Muscle of back (tissue), 11 donors: ENCODE results near the gene RGS10. TPM values are rescaled to one million over a fixed set of nuclear protein-coding genes. Genes with fewer than 3 reads are reported as not detected.
"Not testable (repeated sequence)": the region's sequence is repeated elsewhere in the genome, so short reads cannot be mapped to it uniquely, and the experiment has no call there.

Experiments used
- DNase-seq, 3 donors: peaks; one replicate each; pipeline versions ENCODE4 v3.0.0 to v3.0.0-alpha.2; 2013
- polyA plus RNA-seq, 10 donors: library from polyadenylated mRNA; unstranded; fragments of 120-200 nt; gene quantifications; one replicate each; pipeline ENCODE4 v1.2.1, GENCODE V29; 2013; ENCODE audit not compliant: insufficient read length in 10 of 10

Gene RGS10
- polyA plus RNA-seq, 10 donors = 38.6 to 70.8 (median 44.0) TPM

DNA sequence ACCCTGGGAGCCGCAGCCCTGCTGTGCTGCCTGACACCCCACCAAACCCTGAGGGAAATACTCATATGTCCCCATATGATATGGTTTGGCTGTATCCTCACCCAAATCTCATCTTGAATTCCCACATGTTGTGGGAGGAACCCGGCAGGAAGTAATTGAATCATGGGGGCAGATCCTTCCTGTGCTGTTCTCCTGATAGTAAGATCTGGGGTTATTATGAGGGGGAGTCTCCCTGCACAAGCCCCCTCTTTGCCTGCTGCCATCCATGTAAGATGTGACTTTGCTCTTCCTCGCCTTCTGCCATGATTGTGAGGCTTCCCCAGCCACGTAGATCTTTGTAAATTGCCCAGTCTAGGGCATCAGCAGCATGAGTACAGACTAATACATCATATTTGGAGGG, 68.7 kb downstream of the RGS10 start:
- no peak for DNase-seq

- DNase-seq = no peak
Measured at GRCh38 chr10:119470920-119471702, 71.4 kb downstream of the RGS10 start.

GRCh38 chr10:119469846-119470245, 72.7 kb downstream of the RGS10 start:
- no peak for DNase-seq

- DNase-seq = no peak
Measured at GRCh38 chr10:119469325-119469707, 73.2 kb downstream of the RGS10 start.

- no peak for DNase-seq
Measured at GRCh38 chr10:119468542-119469324, 73.8 kb downstream of the RGS10 start.

DNA sequence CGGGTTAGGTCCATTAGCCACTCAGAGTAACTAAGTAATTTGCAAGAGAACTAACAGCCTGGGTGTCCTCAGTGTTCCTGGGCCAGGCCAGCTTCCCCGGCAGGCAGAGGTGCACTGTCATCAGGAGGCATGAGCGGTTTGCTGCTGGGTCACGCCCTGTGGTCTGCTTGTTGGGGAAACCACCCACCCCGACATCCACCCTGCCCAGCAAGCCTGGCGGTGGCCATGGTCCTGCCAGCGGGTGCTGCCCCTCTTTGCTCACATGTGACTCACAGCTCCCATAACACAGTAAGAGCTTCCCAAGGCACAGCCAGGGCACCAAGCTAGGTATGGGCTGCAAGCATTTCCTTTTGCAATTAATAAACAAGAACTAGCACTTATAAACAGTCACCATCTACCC, 75.9 kb downstream of the RGS10 start:
- no peak for DNase-seq

GRCh38 chr10:119466076-119466475, 76.4 kb downstream of the RGS10 start:
- DNase-seq = no peak

DNA sequence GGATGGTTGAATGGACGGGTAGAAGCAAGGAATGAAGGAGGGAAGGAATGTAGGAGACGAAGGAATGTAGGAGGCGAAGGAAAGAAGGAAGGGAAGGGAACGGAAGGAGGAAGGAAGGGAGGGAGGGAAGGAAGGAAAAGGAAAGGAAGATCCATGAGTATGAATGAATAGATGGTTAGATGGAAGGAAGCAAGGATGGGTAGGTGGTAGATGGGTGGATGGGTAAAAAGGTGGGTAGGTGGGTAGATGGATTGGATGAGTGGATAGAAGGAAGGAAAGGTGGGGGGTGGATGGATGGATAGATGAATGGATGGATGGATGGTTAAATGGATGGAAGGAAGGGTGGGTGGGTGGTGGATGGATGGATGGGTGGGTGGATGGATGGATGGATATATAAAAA, 77.4 kb downstream of the RGS10 start:
- DNase-seq = no peak

GRCh38 chr10:119463195-119463594, 79.3 kb downstream of the RGS10 start:
- not testable (repeated sequence) for DNase-seq

DNA sequence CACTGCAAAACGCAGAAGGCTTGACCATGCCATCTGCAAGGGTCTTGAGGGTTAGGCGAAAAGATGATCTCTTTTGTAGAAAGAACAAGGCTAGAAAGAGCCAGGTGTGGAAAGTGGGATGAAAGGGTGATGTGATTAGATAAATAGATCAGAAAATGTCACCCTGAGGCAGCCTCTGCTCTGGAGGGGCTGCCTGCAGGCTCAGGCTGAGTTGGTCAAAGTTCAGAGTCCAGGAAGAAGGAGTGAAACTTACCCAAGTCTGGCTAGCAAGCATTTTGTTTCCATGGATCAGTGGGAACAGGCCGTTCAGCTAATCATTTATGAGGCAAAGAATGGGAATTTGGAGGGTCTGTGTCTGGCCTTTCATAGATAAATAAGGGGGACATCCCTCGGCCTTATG, 79.7 kb downstream of the RGS10 start:
- no peak for DNase-seq

- DNase-seq = no peak
Measured at GRCh38 chr10:119461923-119462322, 80.6 kb downstream of the RGS10 start.

- DNase-seq = no peak
Measured at GRCh38 chr10:119461380-119461779, 81.1 kb downstream of the RGS10 start.

- DNase-seq = no peak
Measured at GRCh38 chr10:119460369-119461195, 81.9 kb downstream of the RGS10 start.

DNA sequence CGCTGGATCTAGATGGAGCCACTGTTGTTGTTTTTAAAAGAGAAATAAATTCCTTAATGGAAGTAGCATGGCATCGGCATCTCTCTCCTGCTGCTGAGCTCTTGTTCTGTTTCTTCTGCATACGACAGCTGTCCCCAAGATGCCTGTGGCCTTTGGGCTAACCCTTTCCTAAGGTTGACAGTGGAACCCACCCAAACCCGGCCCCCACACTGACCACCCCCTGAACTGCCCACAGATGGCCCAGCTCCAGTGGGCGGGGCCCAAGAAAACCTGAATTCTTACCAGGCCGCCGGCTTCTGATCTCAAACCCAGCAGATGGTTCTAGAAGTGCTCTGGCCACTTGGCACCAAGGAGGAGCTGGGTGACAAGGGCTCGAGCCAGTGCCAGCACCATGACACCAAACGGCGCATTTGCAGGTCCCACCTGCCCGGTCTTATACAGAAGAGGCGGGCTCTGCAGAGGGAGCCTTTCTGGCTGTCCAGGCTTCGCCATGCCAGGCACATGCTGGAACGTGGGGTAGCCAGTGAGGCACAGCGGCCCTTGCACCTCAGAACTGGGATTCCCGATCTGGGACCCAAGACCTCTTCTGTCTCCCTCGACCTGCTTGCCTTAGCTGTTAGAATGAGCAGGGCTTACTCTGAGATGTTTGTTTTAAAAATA, 82.7 kb downstream of the RGS10 start:
- DNase-seq = no peak

- peak; percentile 39 to 77 (median 45) for DNase-seq
Measured at GRCh38 chr10:119457966-119458766, 84.4 kb downstream of the RGS10 start.

DNA sequence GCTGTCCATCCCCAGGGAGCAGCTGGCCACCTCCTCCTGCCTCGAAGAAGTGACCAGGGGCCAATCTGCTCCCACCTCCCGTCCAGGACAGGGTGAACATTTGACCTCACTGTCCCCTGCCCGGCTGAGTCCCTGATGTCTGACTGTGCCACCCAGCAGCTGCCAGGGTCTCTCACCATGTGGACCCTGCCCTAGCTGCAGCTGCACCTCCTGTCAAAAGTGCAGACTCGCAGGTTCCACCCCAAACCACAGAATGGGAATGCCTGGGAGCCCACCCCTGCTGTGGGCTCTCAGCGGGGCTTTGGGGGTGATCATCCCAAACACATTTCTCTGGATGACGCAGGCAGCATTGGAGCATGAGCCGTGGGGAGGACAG, 86.1 kb downstream of the RGS10 start:
- DNase-seq = no peak

DNA sequence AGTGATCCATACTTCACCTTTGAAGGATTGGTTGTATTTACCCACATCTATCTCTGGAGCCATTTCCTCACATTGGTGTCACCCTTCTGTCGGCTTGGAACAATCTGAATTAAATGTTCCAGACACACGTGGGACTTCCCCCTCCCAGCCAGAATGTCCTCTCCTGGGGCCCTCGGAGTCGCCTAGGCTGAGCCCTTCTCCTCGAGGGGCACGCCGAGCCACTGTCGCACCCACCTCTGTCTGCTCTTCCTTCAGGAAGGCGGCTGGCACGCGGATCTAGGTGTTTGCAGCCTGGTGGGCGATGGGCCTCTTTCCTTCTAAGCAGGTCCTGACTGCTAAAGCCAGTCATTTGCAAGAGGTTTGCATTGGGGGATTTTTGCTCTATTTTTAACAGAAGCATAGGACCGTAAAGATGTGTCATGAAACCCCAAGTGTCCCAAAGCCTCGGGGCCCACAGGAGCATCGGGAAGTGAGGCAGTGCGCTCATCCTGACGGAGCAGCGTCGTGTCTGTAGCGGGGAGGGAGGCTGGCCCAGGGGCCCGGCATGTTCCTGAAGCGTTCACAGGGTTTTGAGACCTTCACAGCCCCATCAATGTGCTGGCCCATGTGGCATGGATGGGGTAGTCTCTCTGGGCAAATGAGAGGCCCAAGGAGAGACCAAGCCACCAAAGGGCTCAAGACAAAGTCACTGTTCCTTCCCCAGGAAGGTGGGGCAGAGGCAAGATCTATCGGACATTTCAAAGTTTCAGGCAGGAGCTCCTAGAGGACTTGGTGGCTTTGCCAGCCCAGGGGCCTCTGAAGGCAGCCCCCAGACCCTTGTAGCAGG, 86.7 kb downstream of the RGS10 start:
- DNase-seq = no peak

- no peak for DNase-seq
Measured at GRCh38 chr10:119454990-119455389, 87.5 kb downstream of the RGS10 start.

- DNase-seq = no peak
Measured at GRCh38 chr10:119454316-119454715, 88.2 kb downstream of the RGS10 start.

DNA sequence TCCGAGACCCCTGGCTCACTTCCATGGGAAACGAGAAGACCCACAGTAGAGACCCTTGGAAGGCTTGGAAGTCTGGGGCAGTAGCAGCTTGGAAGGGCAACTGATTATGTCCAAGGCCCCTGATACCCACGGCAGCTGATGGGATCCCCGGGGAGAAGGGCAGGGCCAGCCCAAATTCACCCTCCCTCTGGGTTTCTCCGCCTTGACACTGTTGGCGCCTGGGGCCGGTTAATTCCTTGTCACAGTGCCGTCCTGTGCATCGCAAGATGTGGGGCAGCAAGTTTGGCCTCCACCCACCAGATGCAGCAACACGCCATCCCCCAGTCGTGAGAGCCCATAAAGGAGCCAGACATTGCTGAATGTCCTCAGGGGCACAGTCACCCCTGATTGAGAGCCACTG, 89.2 kb downstream of the RGS10 start:
- DNase-seq = no peak
